GM12878 (cell line): Measurements from ENCODE around the gene DGLUCY. TPM values are rescaled to one million over a fixed set of nuclear protein-coding genes. Genes with fewer than 3 reads are reported as not detected.

Source experiments
- ATAC-seq: fragments of 200-7000 bp; cut with Tn5 transposase; 3 replicates; pipeline ENCODE4 v1.9.1; 2020; ENCODE audit warnings: mild to moderate bottlenecking, moderate library complexity
- BruUV-seq: library from RNA; stranded (reverse); fragments of 400-500 nt; replicated peaks from 2 replicates; lab custom pipeline; 2021; lab: Mats Ljungman, UMichigan
- CTCF ChIA-PET: fragments of 300-600 bp; sonication (Branson Sonifier 250); formaldehyde crosslinking; extraction: SDS; loops from one replicate; lab custom pipeline; 2021; ENCODE audit warnings: inconsistent platforms; lab: Yijun Ruan, JAX
- POLR2A ChIA-PET: fragments of 350-600 bp; formaldehyde crosslinking; extraction: SDS; loops from one replicate; lab custom pipeline; 2021; ENCODE audit warnings: inconsistent platforms; lab: Charles Lee
- RAD21 ChIA-PET: fragments of 300-600 bp; sonication (Branson Sonifier 250); formaldehyde crosslinking; loops from one replicate; lab custom pipeline; 2023; ENCODE audit warnings: antibody characterized with exemption; ENCODE audit not compliant: unreplicated experiment; lab: Charles Lee
- SMC1A ChIA-PET: fragments of 300-600 bp; sonication (Branson Sonifier 250); formaldehyde crosslinking; loops from one replicate; lab custom pipeline; 2023; ENCODE audit not compliant: unreplicated experiment, uncharacterized antibody; lab: Charles Lee
- DNase-seq: peaks from one replicate; pipeline ENCODE4 v3.0.0-alpha.2; 2011; ENCODE audit warnings: low read depth, low spot score
- FAIRE-seq: peaks from 3 replicates; lab custom pipeline; 2011; peaks lifted over from hg19 to GRCh38; lab: Jason Lieb, UNC
- H2AFZ ChIP-seq: 2 replicates; pipeline ENCODE4 v1.6.0; 2011; ENCODE audit warnings: low read depth, low read length, control low read depth; ENCODE audit not compliant: control insufficient read depth
- H3K27ac ChIP-seq: 2 replicates; pipeline ENCODE4 v1.5.1; 2011; ENCODE audit warnings: control low read depth; ENCODE audit not compliant: control insufficient read depth, insufficient read depth
- H3K27me3 ChIP-seq, 2 experiments: replicated peaks in 1 of 2; 2 replicates each; pipeline versions ENCODE4 v1.6.0 to v1.6.1; 2011; ENCODE audit warnings: low read length in 1 of 2; ENCODE audit not compliant: control insufficient read depth in 2 of 2, insufficient read depth in 2 of 2
- H3K36me3 ChIP-seq, 2 experiments: 2 replicates each; pipeline ENCODE4 v1.5.1; 2011; ENCODE audit warnings: low read length in 1 of 2; ENCODE audit not compliant: control insufficient read depth in 2 of 2, insufficient read depth in 2 of 2
- H3K4me1 ChIP-seq: 2 replicates; pipeline ENCODE4 v1.6.1; 2011; ENCODE audit warnings: mild to moderate bottlenecking, low read length, moderate library complexity, mixed read lengths; ENCODE audit not compliant: control insufficient read depth, insufficient read depth
- H3K4me2 ChIP-seq: 2 replicates; pipeline ENCODE4 v1.6.0; 2011; ENCODE audit warnings: control low read depth; ENCODE audit not compliant: control insufficient read depth, insufficient read depth
- H3K4me3 ChIP-seq: fragments of 200-600 bp; sonication (generic); 2 replicates; pipeline ENCODE4 v1.5.1; 2016
- H3K79me2 ChIP-seq: 2 replicates; pipeline ENCODE4 v1.6.0; 2011; ENCODE audit warnings: low read length; ENCODE audit not compliant: control insufficient read depth, insufficient read depth
- H3K9ac ChIP-seq: 2 replicates; pipeline ENCODE4 v1.8.0; 2011; ENCODE audit warnings: low read length, control low read depth, mixed read lengths; ENCODE audit not compliant: control insufficient read depth, insufficient read depth
- H3K9me3 ChIP-seq: replicated peaks from 3 replicates; pipeline ENCODE4 v1.5.1; 2011; ENCODE audit warnings: mild to moderate bottlenecking, low read length; ENCODE audit not compliant: control insufficient read depth, insufficient read depth
- H4K20me1 ChIP-seq: 2 replicates; pipeline ENCODE4 v1.6.0; 2011; ENCODE audit not compliant: control insufficient read depth, insufficient read depth
- ATF7 ChIP-seq: fragments of 450-650 bp; IDR thresholded peaks from 2 replicates; pipeline ENCODE4 v1.6.1; 2016; ENCODE audit warnings: low read depth, mild to moderate bottlenecking
- BHLHE40 ChIP-seq, 2 experiments: fragments of 450-650 bp in 1 of 2; IDR thresholded peaks; 2 replicates each; pipeline ENCODE4 v1.6.1; 2011 to 2017; ENCODE audit warnings: low read depth in 2 of 2, borderline replicate concordance in 1 of 2, improper control_type of control experiment in 1 of 2, low read length in 1 of 2, mild to moderate bottlenecking in 1 of 2
- CBX5 ChIP-seq: sonication (generic); IDR thresholded peaks from 2 replicates; pipeline ENCODE4 v1.6.1; 2016; ENCODE audit warnings: low read depth, moderate library complexity, mild to moderate bottlenecking, inconsistent platforms
- CREM ChIP-seq: IDR thresholded peaks from 2 replicates; pipeline ENCODE4 v1.6.1; 2014; ENCODE audit warnings: antibody characterized with exemption, low read depth
- E2F4 ChIP-seq: IDR thresholded peaks from 2 replicates; pipeline ENCODE4 v1.6.1; 2012; ENCODE audit warnings: low read depth, low read length, improper control_type of control experiment
- EGR1 ChIP-seq, 2 experiments: IDR thresholded peaks; 1 replicate in 1 of 2; 2 replicates in 1 of 2; pipeline ENCODE4 v1.6.1; 2011 to 2012; ENCODE audit warnings: low read depth in 2 of 2, low read length in 2 of 2, borderline replicate concordance in 1 of 2, mild to moderate bottlenecking in 1 of 2, moderate library complexity in 1 of 2
- EP300 ChIP-seq, 2 experiments: fragments of 150-350 bp in 1 of 2; IDR thresholded peaks; 2 replicates each; pipeline ENCODE4 v1.6.1; 2011 to 2012; ENCODE audit warnings: low read depth in 2 of 2, low read length in 2 of 2, borderline replicate concordance in 1 of 2, improper control_type of control experiment in 1 of 2, inconsistent platforms in 1 of 2; ENCODE audit not compliant: control insufficient read depth in 1 of 2
- ETV6 ChIP-seq, 2 experiments: fragments of 450-650 bp in 1 of 2; IDR thresholded peaks in 1 of 2; conservative IDR thresholded peaks in 1 of 2; 2 replicates each; pipeline ENCODE4 v1.6.1; 2014; ENCODE audit warnings: antibody characterized with exemption in 1 of 2, borderline replicate concordance in 1 of 2, low read depth in 1 of 2, mild to moderate bottlenecking in 1 of 2, moderate library complexity in 1 of 2
- GATAD2B ChIP-seq: fragments of 450-650 bp; conservative IDR thresholded peaks from 2 replicates; pipeline ENCODE4 v1.6.1; 2017; ENCODE audit warnings: low read depth, mild to moderate bottlenecking, moderate library complexity
- HDAC6 ChIP-seq: fragments of 200-600 bp; sonication (generic); IDR thresholded peaks from one replicate; pipeline ENCODE4 v1.8.0; 2017; ENCODE audit warnings: antibody characterized with exemption; ENCODE audit not compliant: unreplicated experiment
- JUNB ChIP-seq: IDR thresholded peaks from 2 replicates; pipeline ENCODE4 v1.6.1; 2016; ENCODE audit warnings: antibody characterized with exemption, mild to moderate bottlenecking
- NFIC ChIP-seq: IDR thresholded peaks from 2 replicates; pipeline ENCODE4 v1.6.1; 2012; ENCODE audit warnings: low read depth, mild to moderate bottlenecking, inconsistent platforms, low read length, moderate library complexity
- RCOR1 ChIP-seq: conservative IDR thresholded peaks from 2 replicates; pipeline ENCODE4 v1.6.1; 2012; ENCODE audit warnings: low read depth, low read length, improper control_type of control experiment
- RUNX3 ChIP-seq: IDR thresholded peaks from 2 replicates; pipeline ENCODE4 v1.6.1; 2012; ENCODE audit warnings: low read length, inconsistent platforms
- SPI1 ChIP-seq: IDR thresholded peaks from 2 replicates; pipeline ENCODE4 v1.6.1; 2011; ENCODE audit warnings: low read depth, mild to moderate bottlenecking, low read length, moderate library complexity, borderline replicate concordance; ENCODE audit not compliant: insufficient read depth
- STAT3 ChIP-seq: IDR thresholded peaks from 2 replicates; pipeline ENCODE4 v1.6.1; 2011; ENCODE audit warnings: low read depth, low read length, improper control_type of control experiment
- ZBTB33 ChIP-seq: fragments of 450-650 bp; IDR thresholded peaks from 2 replicates; pipeline ENCODE4 v1.6.1; 2017; ENCODE audit warnings: mild to moderate bottlenecking
- WGBS: methylation state at CpG from one replicate; pipeline ENCODE4 v1.1.6; 2016; ENCODE audit warnings: low lambda C conversion rate; ENCODE audit not compliant: insufficient replicate concordance, insufficient coverage; ENCODE audit errors: missing lambda C conversion rate; 5-methylcytosine and 5-hydroxymethylcytosine counted together
- in situ Hi-C: fragments of 300-500 bp; cut with MboI; formaldehyde crosslinking; loops from 9 replicates; pipeline ENCODE4 v1.14.3; 2018; ENCODE audit warnings: mixed read lengths
- intact Hi-C: fragments of 100-400 bp; cut with micrococcal nuclease; formaldehyde crosslinking; loops from one replicate; pipeline ENCODE4 v1.14.2; 2022; ENCODE audit not compliant: unreplicated experiment
- polyA plus RNA-seq, 11 experiments: library from polyadenylated mRNA; depleted of rRNA in 4 of 11; unstranded in 6 of 11; stranded (reverse) in 5 of 11; fragments of >200 nt; fragmentation: Nextera tagmentation in 4 of 11; fragmentation: Illumina TruSeq in 1 of 11; extraction: Ambion mirVana in 4 of 11; extraction: Trizol in 1 of 11; gene quantifications; 1 replicate in 1 of 11; 2 replicates in 10 of 11; pipeline versions ENCODE4 v1.2.1 to v1.2.3, GENCODE V29; 2011 to 2016; ENCODE audit warnings: inconsistent platforms in 2 of 11, missing spikeins in 2 of 11, low read depth in 1 of 11
- total RNA-seq, 4 experiments: library from RNA; depleted of rRNA in 3 of 4; stranded (reverse); fragments of >200 nt in 3 of 4; fragmentation: Illumina TruSeq in 1 of 4; extraction: Trizol in 1 of 4; gene quantifications; 2 replicates each; pipeline versions ENCODE4 v1.2.1 to v1.2.3, GENCODE V29; 2013 to 2021
- TF ChIP-seq, protein P1 (sequence below): IDR thresholded peaks from 2 replicates; pipeline ENCODE4 v1.6.1; 2012; ENCODE audit warnings: low read depth, low read length, improper control_type of control experiment
- TF ChIP-seq, protein P2 (sequence below): fragments of 450-650 bp; IDR thresholded peaks from 2 replicates; pipeline ENCODE4 v1.6.1; 2016; ENCODE audit warnings: mild to moderate bottlenecking

DGLUCY gene
- total and polyA plus RNA-seq, 10 of the 15 experiments (the other 5 are each of a cell fraction or from before 2014, with no cell fraction given) = 15.0 to 70.3 (median 55.1) TPM

DNA sequence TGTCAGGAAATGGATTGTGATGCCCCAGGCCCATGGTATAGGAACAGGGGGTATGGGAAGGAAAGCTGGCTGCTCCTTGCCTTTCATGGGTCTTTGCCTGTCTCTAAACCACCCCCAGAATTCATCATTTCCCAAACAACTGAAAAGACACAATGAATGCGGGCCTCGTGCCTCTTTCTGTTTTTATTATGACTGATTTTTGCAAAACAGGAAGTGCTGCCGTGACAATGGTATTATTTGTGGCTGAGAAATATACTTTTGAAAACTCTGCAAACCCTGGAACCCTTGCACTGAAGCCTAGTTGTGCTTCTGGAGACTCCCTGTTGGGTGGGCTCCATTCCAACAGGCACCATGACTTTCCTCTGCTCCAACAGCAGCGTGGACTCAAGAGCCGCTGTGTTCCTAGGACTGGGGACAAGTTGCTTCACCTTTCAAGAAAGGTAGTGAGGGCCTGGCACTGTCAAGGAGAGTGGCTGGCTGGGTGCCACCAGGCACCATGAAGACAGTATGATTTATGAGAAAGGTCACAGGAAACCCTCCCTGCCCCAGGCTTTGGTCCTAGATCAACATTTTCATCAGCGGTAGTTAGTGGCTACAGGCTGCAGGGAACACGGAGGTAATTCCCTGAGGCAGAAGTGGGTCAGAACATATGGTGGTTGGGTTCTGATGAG, 4.8 kb upstream of the DGLUCY start:
- FAIRE-seq = no peak
- POLR2A ChIA-PET = no interaction called here
- peak overlapping the region; percentile 15; the same call in 1 of the 2 replicates for H3K9ac ChIP-seq
- peaks cover 31% of the 10 kb centered on the region for H3K4me1 ChIP-seq
- peak overlapping the region; percentile 71 for H3K27ac ChIP-seq
- ATAC-seq = peak; percentile 13
- in situ Hi-C loops (no loop called here), intact Hi-C loops (no loop called here)
- peaks cover 5% of the 10 kb centered on the region; the same call in 1 of the 2 replicates for H3K79me2 ChIP-seq
- CTCF ChIA-PET = no interaction called here
- 35% methylated on average over 7 of the region's 7 CpGs for WGBS
- no peaks in the 10 kb centered on the region for H4K20me1 ChIP-seq
- H3K9me3 ChIP-seq = no peaks in the 10 kb centered on the region
- no peak overlapping the region for H3K4me3 ChIP-seq
- BruUV-seq = no TSS peak
- H2AFZ ChIP-seq = peak overlapping the region; percentile 81
- SMC1A ChIA-PET = interaction anchor here (0.6 kb wide), 1 partner anchor 10 kb away, joined by 3 read pairs; no protein-coding TSS in a partner anchor
- RAD21 ChIA-PET = no interaction called here
- no peaks in the 10 kb centered on the region for H3K27me3 ChIP-seq
- peak overlapping the region; percentile 75 for H3K4me2 ChIP-seq
- no peak for DNase-seq
- H3K36me3 ChIP-seq = no peaks in the 10 kb centered on the region
- TF ChIP-seq CREM (0 out of 2 replicates have a peak, but pooled peaks have one; percentile 11), CBX5 (no peak), E2F4 (no peak), NFIC (peak; percentile 64; the same call in 1 of the 2 replicates), EP300 (IDR thresholded peaks at IDR 0.05; ENCODE audit: borderline replicate concordance in 1 of 2, control insufficient read depth in 1 of 2, low read depth in 2 of 2, low read length in 2 of 2) (peak; percentile 9 to 35; a peak in 1 of 4 replicates), RUNX3 (peak; percentile 56), ATF7 (no peak), ZBTB33 (no peak), HDAC6 (no peak), GATAD2B (no peak), JUNB (0 out of 2 replicates have a peak, but pooled peaks have one; percentile 31), SPI1 (peak; percentile 89), STAT3 (no peak), ETV6 (conservative IDR thresholded peaks at IDR 0.05 in 1 of 2, IDR thresholded peaks at IDR 0.05 in 1 of 2; ENCODE audit: borderline replicate concordance in 1 of 2, low read depth in 1 of 2) (peak in 1 of 2 experiments; percentile 67; a peak in 1 of 4 replicates), BHLHE40 (IDR thresholded peaks at IDR 0.05; ENCODE audit: borderline replicate concordance in 1 of 2, low read depth in 2 of 2, low read length in 1 of 2) (0 out of 4 replicates have a peak, but pooled peaks of 1 of the 2 experiments have one; percentile 32), EGR1 (IDR thresholded peaks at IDR 0.05; ENCODE audit: borderline replicate concordance in 1 of 2, low read depth in 2 of 2, low read length in 2 of 2) (no peak), RCOR1 (no peak)
- TF ChIP-seq, protein P1, sequence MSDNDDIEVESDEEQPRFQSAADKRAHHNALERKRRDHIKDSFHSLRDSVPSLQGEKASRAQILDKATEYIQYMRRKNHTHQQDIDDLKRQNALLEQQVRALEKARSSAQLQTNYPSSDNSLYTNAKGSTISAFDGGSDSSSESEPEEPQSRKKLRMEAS = 0 out of 2 replicates have a peak, but pooled peaks have one; percentile 32
- TF ChIP-seq, protein P2, sequence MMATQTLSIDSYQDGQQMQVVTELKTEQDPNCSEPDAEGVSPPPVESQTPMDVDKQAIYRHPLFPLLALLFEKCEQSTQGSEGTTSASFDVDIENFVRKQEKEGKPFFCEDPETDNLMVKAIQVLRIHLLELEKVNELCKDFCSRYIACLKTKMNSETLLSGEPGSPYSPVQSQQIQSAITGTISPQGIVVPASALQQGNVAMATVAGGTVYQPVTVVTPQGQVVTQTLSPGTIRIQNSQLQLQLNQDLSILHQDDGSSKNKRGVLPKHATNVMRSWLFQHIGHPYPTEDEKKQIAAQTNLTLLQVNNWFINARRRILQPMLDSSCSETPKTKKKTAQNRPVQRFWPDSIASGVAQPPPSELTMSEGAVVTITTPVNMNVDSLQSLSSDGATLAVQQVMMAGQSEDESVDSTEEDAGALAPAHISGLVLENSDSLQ = peak; percentile 48; the same call in 1 of the 2 replicates
